HG03575 (cell line): Measurements from ENCODE around the gene TMEM62.
"Not testable (repeated sequence)": the region's sequence is repeated elsewhere in the genome, so short reads cannot be mapped to it uniquely, and the experiment has no call there.

Experiments
- ATAC-seq: cut with Tn5 transposase; IDR thresholded peaks from one replicate; pipeline ENCODE4 v1.9.1; 2021; ENCODE audit not compliant: unreplicated experiment, insufficient number of reproducible peaks, low FRiP score; ENCODE audit errors: extremely low read depth

The TMEM62 gene

GRCh38 chr15:43168192-43169107, 35.1 kb downstream of the TMEM62 start:
- ATAC-seq: no peak

- ATAC-seq: no peak
Observed at GRCh38 chr15:43169888-43170287, 36.5 kb downstream of the TMEM62 start.

- ATAC-seq: not testable (repeated sequence)
Observed at GRCh38 chr15:43175656-43176309, 42.4 kb downstream of the TMEM62 start.

- ATAC-seq: not testable (repeated sequence)
Observed at GRCh38 chr15:43177147-43177546, 43.8 kb downstream of the TMEM62 start.

GRCh38 chr15:43183270-43183669, 49.9 kb downstream of the TMEM62 start:
- ATAC-seq: no peak

- ATAC-seq: no peak
Observed at GRCh38 chr15:43184407-43185124, 51.2 kb downstream of the TMEM62 start.

- ATAC-seq: no peak
Observed at GRCh38 chr15:43185157-43186002, 52.0 kb downstream of the TMEM62 start, which contains the start of gene CCNDBP1. Gene CCNDBP1 (plus strand): TSS chr15:43185403. CDS start chr15:43185499, 96 bp downstream.

- ATAC-seq: no peak
Observed at GRCh38 chr15:43186003-43186353, 52.6 kb downstream of the TMEM62 start.

GRCh38 chr15:43187544-43188155, 54.3 kb downstream of the TMEM62 start:
- no peak for ATAC-seq

- no peak for ATAC-seq
Observed at GRCh38 chr15:43189296-43189695, 55.9 kb downstream of the TMEM62 start.

GRCh38 chr15:43190178-43190577, 56.8 kb downstream of the TMEM62 start:
- no peak for ATAC-seq

GRCh38 chr15:43193710-43194109, 60.3 kb downstream of the TMEM62 start:
- no peak for ATAC-seq

- ATAC-seq: no peak
Observed at GRCh38 chr15:43194795-43195194, 61.4 kb downstream of the TMEM62 start.

- ATAC-seq: no peak
Observed at GRCh38 chr15:43196760-43197548, 63.6 kb downstream of the TMEM62 start.

- not testable (repeated sequence) for ATAC-seq
Observed at GRCh38 chr15:43197773-43198172, 64.4 kb downstream of the TMEM62 start.

GRCh38 chr15:43198556-43198955, 65.2 kb downstream of the TMEM62 start:
- not testable (repeated sequence) for ATAC-seq

GRCh38 chr15:43198992-43199391, 65.6 kb downstream of the TMEM62 start:
- ATAC-seq: no peak
